ENCODE results near the gene FANCI.

DNA sequence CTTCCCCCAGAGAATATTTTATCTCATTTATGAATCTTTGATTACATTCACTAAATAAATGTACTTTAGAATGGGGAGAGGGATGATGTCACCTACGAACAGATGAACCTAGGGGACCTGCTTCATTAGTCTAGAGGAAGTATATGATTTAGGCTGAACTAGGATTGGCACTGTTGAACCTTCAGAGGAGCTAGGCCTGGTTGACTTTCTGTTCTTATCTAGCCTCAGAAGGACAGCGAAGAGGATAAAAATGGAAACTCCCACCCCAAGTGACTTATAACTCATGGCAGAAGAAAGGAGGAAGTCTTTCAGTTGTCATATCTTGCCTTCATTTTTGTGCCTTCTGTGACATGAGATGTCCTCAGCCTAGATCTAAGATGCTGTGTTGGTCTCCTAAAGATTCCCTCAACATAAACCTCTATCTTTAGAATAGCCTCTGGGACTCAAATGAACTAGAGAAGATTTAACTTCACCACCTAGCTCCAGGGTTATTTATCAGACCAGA is 48.2 kb downstream of the FANCI start:
- TF ChIP-seq POLR2AphosphoS5 (IDR thresholded peaks at IDR 0.05; ENCODE audit: low read depth, low read length) = no peak
- no peak for TF ChIP-seq TAF1 (IDR thresholded peaks at IDR 0.05; ENCODE audit: borderline replicate concordance, insufficient read depth, low read length)
